ENCODE data around the gene B3GNT7.

The B3GNT7 gene

DNA sequence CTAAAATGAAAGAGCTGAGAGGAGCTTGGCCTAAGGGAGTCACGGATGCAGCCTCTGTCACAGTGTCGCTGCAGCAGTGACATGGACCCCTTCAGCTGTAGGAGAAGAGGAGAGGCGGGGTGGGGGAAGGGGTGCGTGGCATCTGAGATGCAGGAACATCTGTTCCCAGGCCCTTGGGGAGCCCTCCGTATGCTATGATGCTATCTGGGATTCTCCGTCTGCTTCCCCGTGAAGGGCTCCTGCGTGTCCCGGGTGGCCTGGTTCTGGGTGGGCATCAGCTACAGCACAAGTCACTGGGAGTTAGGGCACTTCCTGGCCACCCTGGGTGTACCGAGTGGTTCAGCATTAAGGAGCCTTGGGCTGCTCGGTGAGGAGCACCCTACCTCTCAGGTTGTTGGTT, 35.6 kb upstream of the B3GNT7 start:
- H3K4me3 ChIP-seq (ENCODE audit: low read length): no peak overlapping the region
- no peak for TF ChIP-seq ZNF274 (IDR thresholded peaks at IDR 0.05; ENCODE audit: low read depth, low read length)

DNA sequence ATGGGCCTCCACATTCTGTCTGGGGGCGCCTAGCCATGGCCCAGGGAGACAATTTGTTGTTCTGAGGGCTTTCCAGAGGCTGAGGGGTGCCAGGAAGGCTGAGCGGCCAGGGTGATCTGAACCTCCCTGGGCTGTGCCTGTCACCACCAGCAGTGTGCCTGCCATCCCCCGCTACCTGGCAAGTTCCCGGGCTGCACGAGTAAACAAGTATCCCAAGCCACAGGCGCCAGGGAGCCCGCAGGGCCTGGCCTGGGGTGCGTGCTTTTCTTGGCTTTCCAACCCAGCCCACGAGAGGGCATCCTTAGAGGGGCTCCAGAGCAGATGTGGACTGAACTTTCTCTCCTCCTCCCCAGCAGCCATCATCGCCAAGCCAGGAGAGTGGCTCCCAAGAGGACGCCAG, 35.1 kb upstream of the B3GNT7 start:
- TF ChIP-seq ZNF274 (IDR thresholded peaks at IDR 0.05; ENCODE audit: low read depth, low read length): no peak

DNA sequence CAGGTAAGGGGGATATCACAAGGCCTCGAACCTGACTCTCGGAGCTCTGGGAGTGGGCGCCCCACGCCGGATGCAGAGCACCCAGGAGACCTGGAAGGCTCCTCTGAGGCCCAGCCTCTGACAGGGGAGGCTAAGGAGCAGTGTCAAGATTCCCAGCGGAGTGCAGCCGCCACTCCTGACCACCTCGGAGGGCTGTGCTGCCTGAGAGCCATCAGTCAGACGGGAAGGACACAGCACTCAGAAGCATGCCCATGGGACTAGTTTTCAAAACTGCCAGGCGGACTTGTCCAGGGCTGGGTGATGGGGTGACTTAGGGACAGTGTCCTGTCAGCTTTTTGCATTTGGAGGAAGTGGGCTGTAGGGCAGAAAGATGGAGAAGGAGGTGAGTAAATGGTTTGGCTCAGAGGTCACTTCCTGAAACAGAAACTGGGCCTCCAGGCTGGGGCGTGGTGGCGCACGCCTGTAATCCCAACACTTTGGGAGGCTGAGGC, 34.6 kb upstream of the B3GNT7 start:
- H3K4me3 ChIP-seq (ENCODE audit: low read length): no peak overlapping the region
- TF ChIP-seq ZNF274 (IDR thresholded peaks at IDR 0.05; ENCODE audit: low read depth, low read length): no peak

More for the DNA sequence above, 35.1 kb upstream of the B3GNT7 start:
- H3K4me3 ChIP-seq (ENCODE audit: low read length): no peak overlapping the region

DNA sequence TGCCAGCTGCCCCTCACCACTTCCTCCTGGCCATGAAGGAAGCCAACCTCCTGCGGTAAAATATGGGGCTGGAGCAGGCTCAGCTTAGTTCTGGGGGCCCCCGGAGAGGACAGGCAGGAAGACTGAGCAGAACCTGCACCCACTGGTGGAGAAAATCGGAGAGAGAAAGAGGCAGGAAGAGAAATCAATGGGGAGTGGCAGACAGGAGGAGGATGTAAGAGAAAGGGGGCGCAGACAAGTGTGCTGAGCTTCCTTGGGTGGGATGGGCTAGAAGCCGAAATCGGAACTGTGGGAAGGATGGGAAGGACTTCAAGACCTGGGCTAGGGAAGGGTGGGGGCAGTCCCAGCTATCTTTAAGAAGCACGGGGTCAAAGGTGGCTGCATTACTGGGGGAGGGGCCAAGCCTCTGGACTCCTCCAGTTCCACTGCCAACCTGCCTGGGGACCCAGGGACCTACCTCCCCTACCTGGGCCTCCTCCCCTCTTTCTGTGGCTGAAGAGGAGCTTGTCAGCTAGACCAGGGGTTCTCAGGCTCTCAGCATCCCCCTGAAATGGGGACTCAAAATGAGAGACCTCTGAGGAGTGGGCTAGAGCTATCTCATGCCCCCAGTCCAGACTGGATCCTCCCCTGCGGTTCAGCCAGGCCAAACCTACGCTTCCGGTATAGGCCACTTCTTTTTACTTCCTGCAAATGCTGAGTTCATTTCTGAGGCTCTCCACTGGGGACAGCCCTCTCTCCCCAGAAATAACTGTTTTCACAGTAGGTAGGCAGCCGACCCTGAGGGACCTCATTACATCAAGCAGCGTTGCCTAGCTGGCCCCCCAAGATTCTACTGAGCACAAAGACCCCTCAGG, 33.6 kb upstream of the B3GNT7 start:
- no peak overlapping the region; the same call in 1 of the 2 replicates for H3K4me3 ChIP-seq (ENCODE audit: low read length)

DNA sequence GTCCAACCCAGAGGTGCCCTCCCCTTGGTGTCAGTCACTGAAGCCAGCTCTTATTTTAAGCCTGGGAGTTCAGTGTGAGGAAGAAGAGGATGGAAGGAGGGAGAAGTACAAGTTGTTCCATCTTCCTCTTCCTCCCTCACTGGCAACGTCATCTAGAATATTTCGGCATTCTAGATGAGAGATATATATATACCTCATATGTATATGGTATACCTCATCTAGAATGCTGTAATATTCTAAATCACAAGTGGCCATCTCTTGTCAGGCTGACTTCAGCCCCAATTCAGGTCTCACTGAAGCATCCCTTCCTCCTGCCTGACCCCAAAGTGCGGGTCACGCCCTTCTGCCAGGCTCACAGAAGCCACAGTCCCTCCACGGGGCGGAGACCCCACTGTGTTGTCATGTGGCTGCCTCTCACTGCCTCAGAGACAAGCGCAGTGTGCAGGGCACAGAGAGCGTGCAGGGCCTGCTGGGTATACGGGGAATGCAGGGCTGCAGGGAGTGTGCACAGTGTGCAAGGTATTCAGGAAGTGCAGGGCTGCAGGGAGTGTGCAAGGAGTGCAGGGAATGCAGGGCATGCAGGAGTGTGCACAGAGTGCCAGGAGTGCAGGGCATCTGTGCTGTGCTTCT, 32.8 kb upstream of the B3GNT7 start:
- H3K4me3 ChIP-seq (ENCODE audit: low read length): no peak overlapping the region
- no peak for TF ChIP-seq ZNF274 (IDR thresholded peaks at IDR 0.05; ENCODE audit: low read depth, low read length)

More for the DNA sequence above, 33.6 kb upstream of the B3GNT7 start:
- TF ChIP-seq ZNF274 (IDR thresholded peaks at IDR 0.05; ENCODE audit: low read depth, low read length): no peak

DNA sequence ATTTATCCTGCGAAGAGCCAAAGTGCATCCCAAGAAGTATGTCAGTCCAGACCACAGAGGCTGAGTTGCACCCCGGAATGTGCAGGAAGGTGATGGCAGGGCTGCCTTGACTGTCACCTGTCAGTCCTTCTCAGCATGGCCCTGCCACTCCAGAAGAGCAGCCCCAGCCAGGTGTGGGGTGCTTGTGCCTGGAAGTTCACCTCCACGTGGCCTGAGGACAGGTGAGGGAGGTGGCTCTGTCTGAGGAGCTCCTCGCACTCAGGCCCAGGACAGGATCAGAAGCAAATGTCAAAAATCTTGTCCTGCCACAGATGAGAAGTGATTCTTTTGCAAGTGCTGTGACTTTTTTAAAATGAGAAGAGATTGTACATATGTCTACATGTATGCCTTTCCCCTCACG, 31.4 kb upstream of the B3GNT7 start:
- H3K4me3 ChIP-seq (ENCODE audit: low read length): no peak overlapping the region
- TF ChIP-seq ZNF274 (IDR thresholded peaks at IDR 0.05; ENCODE audit: low read depth, low read length): no peak

DNA sequence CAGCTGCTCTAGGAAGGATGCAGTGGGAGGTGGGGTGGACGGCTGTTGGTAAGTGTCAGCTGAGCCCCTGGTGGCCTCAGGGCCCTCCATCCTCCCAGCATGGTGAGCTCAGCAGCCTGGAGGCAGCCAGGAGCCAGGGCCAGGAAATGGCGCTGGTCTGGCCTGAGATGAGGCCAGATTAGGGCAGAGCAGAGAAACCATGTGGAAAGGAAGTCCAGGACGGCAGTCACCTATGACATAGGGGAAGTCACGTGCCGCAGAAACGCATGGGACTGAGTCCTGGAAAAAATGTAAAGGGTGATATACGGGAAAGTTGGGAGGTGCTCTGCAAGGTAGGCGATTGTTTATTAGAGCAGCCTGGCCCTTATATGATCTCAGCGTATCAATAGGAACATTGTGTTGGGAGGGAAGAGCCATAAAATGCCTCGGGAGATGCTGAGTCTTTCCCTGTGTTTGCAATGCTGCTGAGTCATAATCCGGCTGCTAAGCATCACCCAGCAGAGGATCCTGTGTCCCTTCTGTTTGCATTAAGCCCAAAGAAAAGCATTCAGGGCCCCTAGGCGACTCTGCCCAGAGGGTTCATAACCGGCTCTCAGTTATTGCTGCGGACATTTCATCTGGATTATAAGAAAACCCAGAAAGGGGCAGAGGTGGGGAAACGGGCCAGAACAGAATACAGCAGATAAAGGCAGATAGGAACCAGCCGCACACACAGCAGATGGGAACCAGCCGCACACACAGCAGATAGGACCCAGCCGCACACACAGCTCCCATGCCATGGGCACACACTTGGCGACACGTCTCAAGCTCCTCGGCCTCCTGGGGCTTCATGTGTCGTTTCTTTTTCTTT, 30.3 kb upstream of the B3GNT7 start:
- H3K4me3 ChIP-seq (ENCODE audit: low read length): no peak overlapping the region
- TF ChIP-seq ZNF274 (IDR thresholded peaks at IDR 0.05; ENCODE audit: low read depth, low read length): no peak

DNA sequence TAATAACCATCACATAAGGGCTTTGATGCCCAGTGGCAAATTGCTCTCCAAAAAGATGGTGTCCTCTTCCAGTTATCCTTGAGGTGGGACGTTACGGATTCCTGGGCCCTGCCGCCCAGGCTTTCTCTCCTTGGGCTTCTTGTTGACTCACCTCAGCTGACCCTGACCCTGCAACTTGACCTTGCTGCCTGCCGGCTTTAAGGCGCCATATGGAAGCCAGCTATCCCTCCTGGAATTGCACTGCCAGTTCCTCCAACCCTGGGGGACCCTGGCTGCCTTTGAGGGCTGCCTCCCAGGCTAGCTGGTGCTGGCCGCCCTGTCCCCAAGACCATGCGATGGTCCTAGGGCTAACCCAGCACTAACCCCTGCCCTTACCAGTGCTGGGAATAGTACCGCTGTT, 28.3 kb upstream of the B3GNT7 start:
- no peak overlapping the region for H3K4me3 ChIP-seq (ENCODE audit: low read length)
- TF ChIP-seq ZNF274 (IDR thresholded peaks at IDR 0.05; ENCODE audit: low read depth, low read length): no peak

DNA sequence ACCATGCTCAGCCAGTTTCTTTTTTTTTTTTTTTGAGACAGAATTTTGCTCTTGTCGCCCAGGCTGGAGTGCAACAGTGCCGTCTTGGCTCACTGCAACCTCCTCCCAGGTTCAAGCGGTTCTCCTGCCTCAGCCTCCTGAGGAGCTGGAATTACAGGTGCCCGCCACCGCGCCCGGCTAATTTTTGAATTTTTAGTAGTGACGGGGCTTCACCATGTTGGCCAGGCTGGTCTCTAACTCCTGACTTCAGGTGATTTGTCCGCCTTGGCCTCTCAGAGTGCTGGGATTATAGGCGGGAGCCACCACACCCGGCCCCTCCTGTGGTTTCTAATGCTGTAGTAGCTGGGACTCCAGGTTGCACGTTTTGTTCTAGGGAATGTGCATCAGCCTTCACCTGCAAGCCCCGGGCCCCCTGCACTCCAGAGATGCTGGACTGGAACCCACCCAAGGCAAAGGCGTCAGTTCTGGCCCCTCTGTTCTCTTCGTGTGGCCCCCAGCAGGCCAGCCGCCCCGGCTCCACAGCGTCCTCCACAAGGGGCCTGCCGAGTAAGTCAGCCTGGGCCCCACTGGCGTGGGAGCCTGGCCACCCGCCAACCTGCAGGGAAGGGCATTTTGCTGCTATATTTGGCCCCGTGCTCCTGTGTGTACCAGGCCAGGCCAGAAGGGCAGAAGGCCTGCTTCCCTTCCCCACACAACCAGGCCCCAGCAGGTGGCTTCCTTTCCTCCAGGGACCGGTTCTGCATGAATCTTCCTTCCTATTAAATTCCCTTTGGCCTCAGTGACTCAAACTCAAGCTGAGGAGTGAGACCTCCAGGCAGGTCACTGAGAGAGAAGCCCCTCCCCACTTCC, 25.7 kb upstream of the B3GNT7 start:
- no peak overlapping the region for H3K4me3 ChIP-seq (ENCODE audit: low read length)
- TF ChIP-seq ZNF274 (IDR thresholded peaks at IDR 0.05; ENCODE audit: low read depth, low read length): no peak

DNA sequence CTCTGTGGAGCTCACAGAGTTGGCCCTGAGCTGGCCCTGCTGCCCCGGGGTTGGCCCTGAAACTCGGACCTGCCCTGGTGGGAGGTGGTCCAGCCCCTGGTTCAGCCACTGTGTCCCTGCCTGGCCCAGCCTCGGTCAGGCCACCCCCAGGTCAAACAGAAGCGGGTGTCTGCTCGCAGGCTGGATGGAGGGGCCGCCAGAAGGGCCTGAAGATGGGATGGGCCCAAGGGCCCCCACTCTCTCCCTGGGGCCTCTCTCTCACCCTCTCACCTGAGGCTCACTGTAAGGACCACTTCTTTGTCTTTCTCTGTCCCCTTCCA, 25.1 kb upstream of the B3GNT7 start:
- no peak for TF ChIP-seq ZNF274 (IDR thresholded peaks at IDR 0.05; ENCODE audit: low read depth, low read length)
- H3K4me3 ChIP-seq (ENCODE audit: low read length): no peak overlapping the region

DNA sequence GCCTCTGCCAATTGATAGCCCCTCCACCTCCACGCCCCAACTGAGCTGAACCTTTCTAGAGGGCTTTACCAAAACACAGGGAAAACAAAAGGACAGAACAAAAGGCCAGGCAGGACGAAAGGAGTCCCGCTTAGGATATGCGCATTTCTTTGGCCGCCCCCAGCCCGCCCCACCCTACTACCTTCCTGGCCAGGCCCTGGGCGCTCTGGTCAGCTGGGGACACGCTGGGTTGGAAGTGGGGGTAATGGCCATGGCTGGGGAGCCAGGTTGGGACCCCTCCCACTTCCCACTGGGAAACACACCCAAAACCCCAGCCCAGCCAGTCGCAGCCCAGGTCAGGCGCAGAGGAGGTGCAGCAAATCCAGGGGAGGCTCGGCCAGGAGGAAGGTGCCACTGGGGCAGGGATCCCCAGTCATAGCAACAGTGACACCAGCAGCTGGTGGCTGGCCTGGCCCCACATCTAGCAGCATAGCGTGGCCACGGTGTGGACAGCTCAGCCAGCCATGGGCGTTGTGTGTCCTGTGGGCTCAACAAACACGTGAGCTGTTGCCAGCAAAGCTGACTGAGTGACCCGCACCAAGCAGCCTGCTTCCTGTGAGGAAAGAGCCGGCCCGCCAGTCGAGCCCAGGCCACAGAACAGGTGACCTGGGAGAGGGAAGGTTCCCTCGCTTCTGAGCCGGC, 24.6 kb upstream of the B3GNT7 start:
- no peak overlapping the region for H3K4me3 ChIP-seq (ENCODE audit: low read length)
- TF ChIP-seq ZNF274 (IDR thresholded peaks at IDR 0.05; ENCODE audit: low read depth, low read length): no peak

DNA sequence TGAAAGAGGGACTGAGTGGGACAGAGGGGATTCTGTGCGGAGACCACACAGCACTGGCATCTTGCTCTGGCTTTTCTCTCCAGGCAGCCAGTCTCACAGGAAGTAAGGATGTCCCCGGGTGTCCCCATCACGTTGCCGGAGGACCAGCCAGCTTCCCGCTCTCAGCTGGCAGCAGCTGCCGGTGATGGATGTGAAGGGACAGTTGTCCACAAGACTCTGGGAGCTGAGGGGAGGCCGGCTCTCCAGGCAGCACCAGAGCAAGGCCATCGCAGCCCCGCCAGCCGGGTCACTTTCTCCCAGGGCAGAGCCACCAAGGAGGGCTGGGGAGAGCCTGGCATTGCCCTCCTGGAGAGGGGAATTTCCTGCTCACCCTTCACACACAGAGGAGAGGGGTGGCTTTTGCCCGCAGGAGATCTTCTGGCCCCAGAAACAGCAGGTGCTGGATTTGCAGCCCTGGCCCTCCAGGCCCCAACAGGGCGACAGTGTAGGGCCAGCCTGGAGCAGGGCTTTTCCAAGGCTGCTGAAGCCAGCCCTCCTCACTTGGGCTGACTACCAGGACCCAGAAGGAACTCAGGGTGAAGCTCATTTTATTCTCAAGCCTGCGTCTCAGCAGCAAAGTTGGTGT, 24.0 kb upstream of the B3GNT7 start:
- TF ChIP-seq ZNF274 (IDR thresholded peaks at IDR 0.05; ENCODE audit: low read depth, low read length): no peak
- no peak overlapping the region for H3K4me3 ChIP-seq (ENCODE audit: low read length)

DNA sequence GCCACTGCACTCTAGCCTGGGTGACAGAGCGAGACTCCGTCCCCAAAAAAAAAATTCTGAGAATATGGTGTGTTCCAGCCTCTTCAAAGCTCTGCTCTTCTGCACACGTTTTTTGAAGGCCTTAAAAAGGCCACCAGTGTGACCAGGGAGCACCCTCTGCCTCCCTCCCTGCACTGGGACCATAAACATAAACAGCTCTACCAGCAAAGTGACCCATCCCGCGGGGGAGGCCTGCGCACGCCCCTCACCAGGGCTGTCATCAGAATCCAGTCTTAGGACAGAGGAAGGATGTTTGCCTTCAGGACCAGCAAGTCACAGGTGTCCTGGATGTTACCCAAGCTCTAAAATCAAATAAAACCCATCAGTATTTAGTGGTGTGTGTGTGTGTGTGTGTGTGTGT, 23.2 kb upstream of the B3GNT7 start:
- TF ChIP-seq ZNF274 (IDR thresholded peaks at IDR 0.05; ENCODE audit: low read depth, low read length): no peak
- no peak overlapping the region for H3K4me3 ChIP-seq (ENCODE audit: low read length)

Measured in GM08714 (cell line).